B cell (primary cell): ENCODE data around the gene PBX1. TPM values are rescaled to one million over a fixed set of nuclear protein-coding genes. Genes with fewer than 3 reads are reported as not detected.

ENCODE experiments used
- ATAC-seq: fragments of 200-7000 bp; cut with Tn5 transposase; one replicate; pipeline ENCODE4 v1.10.0; 2021; ENCODE audit warnings: low read depth, mild to moderate bottlenecking, moderate number of reproducible peaks, moderate library complexity
- CTCF ChIA-PET: fragments of 350-600 bp; sonication (Branson Sonifier 250); formaldehyde crosslinking; loops from one replicate; lab custom pipeline; 2021; ENCODE audit warnings: antibody characterized with exemption, inconsistent platforms; lab: Charles Lee
- POLR2A ChIA-PET: fragments of 350-600 bp; sonication (Branson Sonifier 250); formaldehyde crosslinking; loops from one replicate; lab custom pipeline; 2021; ENCODE audit warnings: antibody characterized with exemption; lab: Charles Lee
- DNase-seq: peaks from one replicate; pipeline ENCODE4 v3.0.0; 2013
- H2AFZ ChIP-seq: 2 replicates; pipeline ENCODE4 v1.6.1; 2012; ENCODE audit warnings: mild to moderate bottlenecking, low read depth, low read length; ENCODE audit not compliant: insufficient read depth, poor library complexity, severe bottlenecking
- H3K27ac ChIP-seq, 2 donors: 1 replicate in 1 of 2; 2 replicates in 1 of 2; pipeline ENCODE4 v1.5.1; 2012 to 2013; ENCODE audit warnings: low read length in 2 of 2, mild to moderate bottlenecking in 2 of 2, moderate library complexity in 1 of 2
- H3K27me3 ChIP-seq, 4 experiments: fragments of 200-600 bp in 1 of 4; sonication (generic) in 1 of 4; replicated peaks in 1 of 4; 1 replicate in 2 of 4; 2 replicates in 2 of 4; pipeline versions ENCODE4 v1.6.1 to v1.7.0; 2013 to 2016; ENCODE audit warnings: low read length in 3 of 4, mild to moderate bottlenecking in 2 of 4, mixed read lengths in 1 of 4, moderate library complexity in 1 of 4; ENCODE audit not compliant: insufficient read depth in 4 of 4, control insufficient read depth in 3 of 4; ENCODE audit errors: control extremely low read depth in 1 of 4
- H3K36me3 ChIP-seq, 2 experiments: replicated peaks in 1 of 2; 1 replicate in 1 of 2; 2 replicates in 1 of 2; pipeline versions ENCODE4 v1.6.1 to v1.7.1; 2013; ENCODE audit warnings: low read length in 1 of 2; ENCODE audit not compliant: insufficient read depth in 2 of 2, control insufficient read depth in 1 of 2; ENCODE audit errors: control extremely low read depth in 1 of 2, extremely low read depth in 1 of 2
- H3K4me1 ChIP-seq, 2 donors: fragments of 200-600 bp in 1 of 2; sonication (generic) in 1 of 2; 1 replicate in 1 of 2; 2 replicates in 1 of 2; pipeline versions ENCODE4 v1.5.1 to v1.6.1; 2013 to 2017; ENCODE audit warnings: low read length in 2 of 2; ENCODE audit not compliant: control insufficient read depth in 2 of 2, insufficient read depth in 2 of 2
- H3K4me2 ChIP-seq: replicated peaks from 2 replicates; pipeline ENCODE3; 2012; ENCODE audit warnings: mild to moderate bottlenecking, low read depth, low read length; ENCODE audit not compliant: poor library complexity, severe bottlenecking
- H3K4me3 ChIP-seq, 5 experiments: fragments of 200-600 bp in 1 of 5; sonication (generic) in 1 of 5; 1 replicate in 3 of 5; 2 replicates in 2 of 5; pipeline versions ENCODE4 v1.5.1 to v1.7.0; 2011 to 2016; ENCODE audit warnings: low read length in 4 of 5, mild to moderate bottlenecking in 4 of 5, low read depth in 2 of 5, control low read depth in 1 of 5, moderate library complexity in 1 of 5; ENCODE audit not compliant: insufficient read depth in 1 of 5; ENCODE audit errors: control extremely low read depth in 1 of 5, extremely low read depth in 1 of 5
- H3K79me2 ChIP-seq: fragments of 200-600 bp; sonication (generic); one replicate; pipeline ENCODE4 v1.6.0; 2016; ENCODE audit warnings: low read length; ENCODE audit not compliant: control insufficient read depth, insufficient read depth
- H3K9ac ChIP-seq: fragments of 200-600 bp; sonication (generic); 2 replicates; pipeline ENCODE4 v1.6.1; 2017; ENCODE audit warnings: mild to moderate bottlenecking, low read length, moderate library complexity
- H3K9me3 ChIP-seq, 3 donors: one replicate each; pipeline versions ENCODE4 v1.6.1 to v1.7.1; 2013; ENCODE audit warnings: low read length in 2 of 3; ENCODE audit not compliant: control insufficient read depth in 2 of 3, insufficient read depth in 1 of 3; ENCODE audit errors: control extremely low read depth in 1 of 3
- H4K20me1 ChIP-seq: 2 replicates; pipeline ENCODE4 v1.6.0; 2012; ENCODE audit warnings: mild to moderate bottlenecking, low read length; ENCODE audit not compliant: insufficient read depth, control insufficient read depth, poor library complexity, severe bottlenecking
- H3K27ac Mint-ChIP-seq: one replicate; pipeline ENCODE4 v1.8.0; 2021; ENCODE audit warnings: mixed read lengths
- H3K27me3 Mint-ChIP-seq: one replicate; pipeline ENCODE4 v1.8.0; 2021; ENCODE audit warnings: mixed read lengths
- H3K4me1 Mint-ChIP-seq: one replicate; pipeline ENCODE4 v1.8.0; 2021; ENCODE audit warnings: mixed read lengths
- H3K4me3 Mint-ChIP-seq: one replicate; pipeline ENCODE4 v1.8.0; 2021; ENCODE audit warnings: mixed read lengths
- H3K9me3 Mint-ChIP-seq: one replicate; pipeline ENCODE4 v1.8.0; 2022; ENCODE audit warnings: mixed read lengths; ENCODE audit not compliant: insufficient read depth
- CTCF ChIP-seq: fragments of 200-600 bp; IDR thresholded peaks from one replicate; pipeline ENCODE4 v1.8.0; 2022; ENCODE audit warnings: antibody characterized with exemption, mild to moderate bottlenecking
- EZH2 ChIP-seq: IDR thresholded peaks from 2 replicates; pipeline ENCODE4 v1.6.1; 2012; ENCODE audit warnings: borderline replicate concordance, low read depth, mild to moderate bottlenecking, moderate library complexity, low read length; ENCODE audit not compliant: insufficient read depth, poor library complexity, severe bottlenecking
- WGBS: methylation state at CpG from one replicate; pipeline ENCODE4 v1.1.5; 2013; ENCODE audit warnings: missing lambda C conversion rate; ENCODE audit not compliant: insufficient coverage; 5-methylcytosine and 5-hydroxymethylcytosine counted together
- intact Hi-C: fragments of 100-400 bp; cut with micrococcal nuclease; formaldehyde crosslinking; loops from one replicate; pipeline ENCODE4 v1.10.0; 2022
- polyA plus RNA-seq: library from polyadenylated mRNA; depleted of rRNA; stranded (reverse); fragments of >200 nt; gene quantifications from 2 replicates; pipeline ENCODE4 v1.2.3, GENCODE V29; 2012
- total RNA-seq, 2 donors: library from RNA; stranded (reverse); fragments of 120-200 nt in 1 of 2; gene quantifications; 1 replicate in 1 of 2; 2 replicates in 1 of 2; pipeline versions ENCODE4 v1.2.3 to v1.2.4, GENCODE V29; 2013 to 2022

The PBX1 gene
- total and polyA plus RNA-seq, 2 donors (not counting 1 experiment from before 2014, with no cell fraction given), result 0.32 TPM; not detected in 1

- H3K4me3 Mint-ChIP-seq, result no peak overlapping the region
- 100% methylated on average over 8 of the region's 11 CpGs for WGBS
- CTCF ChIA-PET, result no interaction called here
- H3K4me1 Mint-ChIP-seq, result no peaks in the 10 kb centered on the region
- no peaks in the 10 kb centered on the region for H3K36me3 ChIP-seq
- no peak overlapping the region for H2AFZ ChIP-seq
- no peak overlapping the region for H3K4me2 ChIP-seq
- H3K9me3 ChIP-seq, result no peaks in the 10 kb centered on the region
- H3K27me3 Mint-ChIP-seq, result no peaks in the 10 kb centered on the region
- no peak for DNase-seq
- TF ChIP-seq CTCF (no peak), EZH2 (no peak)
- H3K9ac ChIP-seq, result no peak overlapping the region
- no peaks in the 10 kb centered on the region for H3K4me1 ChIP-seq
- H3K9me3 Mint-ChIP-seq, result no peaks in the 10 kb centered on the region
- no peak for ATAC-seq
- intact Hi-C loops, result no loop called here
- H3K27me3 ChIP-seq, result no peaks in the 10 kb centered on the region
- H3K27ac Mint-ChIP-seq, result no peak overlapping the region
- no peak overlapping the region for H3K27ac ChIP-seq
- H4K20me1 ChIP-seq, result no peaks in the 10 kb centered on the region
- H3K79me2 ChIP-seq, result no peaks in the 10 kb centered on the region
- POLR2A ChIA-PET, result no interaction called here
- no peak overlapping the region for H3K4me3 ChIP-seq
Measured at GRCh38 chr1:164688791-164689190, 129.8 kb downstream of the PBX1 start.

GRCh38 chr1:164689672-164690511, 130.9 kb downstream of the PBX1 start:
- Histone ChIP-seq H2AFZ (no peak overlapping the region), H3K36me3 (no peaks in the 10 kb centered on the region), H3K27me3 (no peaks in the 10 kb centered on the region), H3K9me3 (no peaks in the 10 kb centered on the region), H3K4me1 (no peaks in the 10 kb centered on the region), H3K9ac (no peak overlapping the region), H4K20me1 (no peaks in the 10 kb centered on the region), H3K4me2 (no peak overlapping the region), H3K27ac (no peak overlapping the region), H3K79me2 (no peaks in the 10 kb centered on the region), H3K4me3 (no peak overlapping the region)
- Mint-ChIP-seq H3K27ac (no peak overlapping the region), H3K4me1 (no peaks in the 10 kb centered on the region), H3K9me3 (no peaks in the 10 kb centered on the region), H3K27me3 (no peaks in the 10 kb centered on the region), H3K4me3 (no peak overlapping the region)
- DNase-seq (no peak), ATAC-seq (no peak)
- ChIA-PET POLR2A (no interaction called here), CTCF (no interaction called here)
- intact Hi-C loops, result no loop called here
- TF ChIP-seq CTCF (no peak), EZH2 (no peak)
- WGBS, result 85% methylated on average over 5 of the region's 13 CpGs
